H9 (cell line): Measurements from ENCODE around the gene MVD. TPM values are rescaled to one million over a fixed set of nuclear protein-coding genes. Genes with fewer than 3 reads are reported as not detected.

Source experiments
- DNase-seq: peaks from one replicate; pipeline ENCODE4 v3.0.0-alpha.2; 2017
- H2AFZ ChIP-seq: one replicate; pipeline ENCODE4 v1.6.1; 2013; ENCODE audit warnings: mild to moderate bottlenecking, low read length, control low read depth, moderate library complexity
- H2AK5ac ChIP-seq: 2 replicates; pipeline ENCODE4 v1.6.1; 2013; ENCODE audit warnings: low read length, control low read depth, mixed read lengths; ENCODE audit not compliant: insufficient read length
- H2BK120ac ChIP-seq: one replicate; pipeline ENCODE4 v1.6.1; 2013; ENCODE audit warnings: low read depth, mild to moderate bottlenecking, low read length, control low read depth, inconsistent platforms; ENCODE audit not compliant: poor library complexity, severe bottlenecking
- H2BK12ac ChIP-seq: 2 replicates; pipeline ENCODE4 v1.6.1; 2013; ENCODE audit warnings: low read length, control low read depth, mixed read lengths, low read depth; ENCODE audit not compliant: insufficient read length
- H2BK15ac ChIP-seq: 2 replicates; pipeline ENCODE4 v1.6.1; 2013; ENCODE audit warnings: low read depth, low read length, control low read depth
- H2BK20ac ChIP-seq: one replicate; pipeline ENCODE4 v1.6.1; 2013; ENCODE audit warnings: low read depth, mild to moderate bottlenecking, low read length, control low read depth, inconsistent platforms; ENCODE audit not compliant: poor library complexity, severe bottlenecking
- H2BK5ac ChIP-seq: 2 replicates; pipeline ENCODE4 v1.6.1; 2013; ENCODE audit warnings: low read length, control low read depth, mixed read lengths; ENCODE audit not compliant: insufficient read length
- H3K14ac ChIP-seq: 2 replicates; pipeline ENCODE4 v1.6.1; 2013; ENCODE audit warnings: low read length, control low read depth; ENCODE audit not compliant: insufficient read depth
- H3K18ac ChIP-seq: 2 replicates; pipeline ENCODE4 v1.6.1; 2013; ENCODE audit warnings: low read depth, mild to moderate bottlenecking, mixed read lengths, low read length, control low read depth; ENCODE audit not compliant: insufficient read length
- H3K23ac ChIP-seq: 2 replicates; pipeline ENCODE4 v1.6.1; 2013; ENCODE audit warnings: low read length, control low read depth, mixed read lengths, low read depth; ENCODE audit not compliant: insufficient read length
- H3K23me2 ChIP-seq: 2 replicates; pipeline ENCODE4 v1.6.1; 2013; ENCODE audit warnings: low read depth, mild to moderate bottlenecking, mixed read lengths, low read length, control low read depth; ENCODE audit not compliant: insufficient read length, poor library complexity, severe bottlenecking
- H3K27ac ChIP-seq: 2 replicates; pipeline ENCODE4 v1.5.1; 2013; ENCODE audit warnings: low read length, control low read depth, mixed read lengths, low read depth; ENCODE audit not compliant: insufficient read length
- H3K27me3 ChIP-seq: 2 replicates; pipeline ENCODE4 v1.6.1; 2013; ENCODE audit warnings: low read length, control low read depth, inconsistent platforms; ENCODE audit not compliant: insufficient read depth
- H3K4ac ChIP-seq: 2 replicates; pipeline ENCODE4 v1.6.1; 2013; ENCODE audit warnings: low read depth, mild to moderate bottlenecking, control low read depth, inconsistent platforms, low read length, moderate library complexity
- H3K4me1 ChIP-seq: 2 replicates; pipeline ENCODE4 v1.6.1; 2013; ENCODE audit warnings: low read length, control low read depth, inconsistent platforms; ENCODE audit not compliant: insufficient read depth
- H3K4me2 ChIP-seq: 2 replicates; pipeline ENCODE4 v1.6.1; 2013; ENCODE audit warnings: low read length, control low read depth, mixed read lengths; ENCODE audit not compliant: insufficient read length, insufficient read depth
- H3K56ac ChIP-seq: 2 replicates; pipeline ENCODE4 v1.6.1; 2013; ENCODE audit warnings: low read depth, mild to moderate bottlenecking, mixed read lengths, low read length, control low read depth; ENCODE audit not compliant: insufficient read length
- H3K79me1 ChIP-seq: 2 replicates; pipeline ENCODE4 v1.6.1; 2013; ENCODE audit warnings: low read depth, mild to moderate bottlenecking, moderate library complexity, low read length, control low read depth, inconsistent platforms; ENCODE audit not compliant: insufficient read depth, poor library complexity, severe bottlenecking
- H3K79me2 ChIP-seq: 2 replicates; pipeline ENCODE4 v1.6.1; 2013; ENCODE audit warnings: low read length, control low read depth, inconsistent platforms; ENCODE audit not compliant: insufficient read depth
- H3K9ac ChIP-seq: 2 replicates; pipeline ENCODE4 v1.6.1; 2013; ENCODE audit warnings: low read length, control low read depth, mixed read lengths; ENCODE audit not compliant: insufficient read length; ENCODE audit errors: extremely low read depth
- H3K9me3 ChIP-seq: one replicate; pipeline ENCODE4 v1.6.1; 2013; ENCODE audit warnings: low read depth, low read length, inconsistent platforms; ENCODE audit not compliant: control insufficient read depth
- H3T11ph ChIP-seq: one replicate; pipeline ENCODE4 v1.6.1; 2013; ENCODE audit warnings: mild to moderate bottlenecking, low read length, control low read depth, inconsistent platforms
- H4K20me1 ChIP-seq: one replicate; pipeline ENCODE4 v1.6.1; 2013; ENCODE audit not compliant: control insufficient read depth, insufficient read length, insufficient read depth
- H4K5ac ChIP-seq: 2 replicates; pipeline ENCODE4 v1.6.1; 2013; ENCODE audit warnings: low read depth, mild to moderate bottlenecking, mixed read lengths, low read length, control low read depth; ENCODE audit not compliant: insufficient read length
- H4K8ac ChIP-seq: replicated peaks from 2 replicates; pipeline ENCODE4 v1.6.1; 2013; ENCODE audit warnings: low read length, control low read depth, mixed read lengths, low read depth; ENCODE audit not compliant: insufficient read length
- H4K91ac ChIP-seq: 2 replicates; pipeline ENCODE4 v1.6.1; 2013; ENCODE audit warnings: low read depth, mild to moderate bottlenecking, moderate library complexity, mixed read lengths, low read length, control low read depth; ENCODE audit not compliant: insufficient read length
- H3K27ac Mint-ChIP-seq, 3 experiments: 2 replicates in 2 of 3; 3 replicates in 1 of 3; pipeline ENCODE4 v1.8.0; 2020 to 2021; ENCODE audit warnings: mixed read lengths in 3 of 3, mild to moderate bottlenecking in 1 of 3, moderate library complexity in 1 of 3
- H3K27me3 Mint-ChIP-seq: 2 replicates; pipeline ENCODE4 v1.8.0; 2021; ENCODE audit warnings: low read depth, mild to moderate bottlenecking, moderate library complexity, mixed read lengths
- H3K36me3 Mint-ChIP-seq, 3 experiments: 2 replicates in 2 of 3; 3 replicates in 1 of 3; pipeline ENCODE4 v1.8.0; 2020 to 2021; ENCODE audit warnings: low read depth in 3 of 3, mixed read lengths in 3 of 3; ENCODE audit not compliant: insufficient read depth in 1 of 3
- H3K4me1 Mint-ChIP-seq, 2 experiments: 2 replicates each; pipeline ENCODE4 v1.8.0; 2020; ENCODE audit warnings: mixed read lengths in 2 of 2
- H3K4me3 Mint-ChIP-seq, 2 experiments: 2 replicates in 1 of 2; 3 replicates in 1 of 2; pipeline ENCODE4 v1.8.0; 2020 to 2021; ENCODE audit warnings: mild to moderate bottlenecking in 2 of 2, mixed read lengths in 2 of 2, moderate library complexity in 1 of 2
- H3K9me3 Mint-ChIP-seq, 2 experiments: 2 replicates in 1 of 2; 3 replicates in 1 of 2; pipeline ENCODE4 v1.8.0; 2020; ENCODE audit warnings: mild to moderate bottlenecking in 2 of 2, mixed read lengths in 2 of 2, moderate library complexity in 1 of 2
- CTCF ChIP-seq: fragments of 200-600 bp; sonication (generic); conservative IDR thresholded peaks from 3 replicates; pipeline ENCODE4 v1.8.0; 2021; ENCODE audit warnings: antibody characterized with exemption, mild to moderate bottlenecking
- WGBS: extraction: QIAGEN DNeasy Blood & Tissue Kit; methylation state at CpG from one replicate; pipeline ENCODE4 v1.1.7; 2013; ENCODE audit warnings: missing lambda C conversion rate, low lambda C conversion rate, mixed read lengths; ENCODE audit not compliant: insufficient read length; ENCODE audit errors: extremely low coverage; 5-methylcytosine and 5-hydroxymethylcytosine counted together
- total RNA-seq: library from RNA; stranded (reverse); gene quantifications from 2 replicates; pipeline ENCODE4 v1.2.1, GENCODE V29; 2021

MVD gene
- total RNA-seq, 1 experiment from 2014 or later: 53.2 TPM

- Histone ChIP-seq H3K56ac (no peak overlapping the region), H3K27ac (no peak overlapping the region), H2BK12ac (no peak overlapping the region), H3K14ac (no peak overlapping the region), H2BK20ac (no peak overlapping the region), H3K4me1 (no peaks in the 10 kb centered on the region), H3K79me2 (no peaks in the 10 kb centered on the region), H4K5ac (no peak overlapping the region), H4K20me1 (no peaks in the 10 kb centered on the region), H2BK15ac (no peak overlapping the region), H2AFZ (no peak overlapping the region), H2BK5ac (no peak overlapping the region), H3K9me3 (no peaks in the 10 kb centered on the region), H3K9ac (no peak overlapping the region), H3K4me2 (peak overlapping the region; percentile 48), H3K4ac (no peak overlapping the region), H3K18ac (no peak overlapping the region), H3K23ac (no peak overlapping the region), H3T11ph (no peak overlapping the region), H2AK5ac (no peak overlapping the region), H4K91ac (no peak overlapping the region), H2BK120ac (no peak overlapping the region), H3K79me1 (no peaks in the 10 kb centered on the region), H4K8ac (no peak overlapping the region), H3K23me2 (peaks cover 12% of the 10 kb centered on the region), H3K27me3 (no peaks in the 10 kb centered on the region; the same call in 1 of the 2 replicates)
- DNase-seq: no peak
- Mint-ChIP-seq H3K4me1 (peaks cover 19 to 26% of the 10 kb centered on the region in 2 experiments), H3K4me3 (peak overlapping the region; percentile 75 to 83), H3K27me3 (peaks cover 33% of the 10 kb centered on the region), H3K27ac (no peak overlapping the region; a peak in 1 of 7 replicates), H3K36me3 (peaks cover 0 to 2% (median 0%) of the 10 kb centered on the region in 3 experiments; a peak in 1 of 7 replicates), H3K9me3 (no peaks in the 10 kb centered on the region)
- peak; percentile 70 for TF ChIP-seq CTCF
- no CpG with 5 or more reads among the region's 33 CpGs for WGBS
Observed at GRCh38 chr16:88685156-88686061, 22.5 kb upstream of the MVD start.
